Occipital lobe (tissue), 2 donors: Measurements from ENCODE around the gene CENPO. TPM values are rescaled to one million over a fixed set of nuclear protein-coding genes. Genes with fewer than 3 reads are reported as not detected.
"Not testable (repeated sequence)": the region's sequence is repeated elsewhere in the genome, so short reads cannot be mapped to it uniquely, and the experiment has no call there.

Experiments used
- DNase-seq: peaks from one replicate; lab custom pipeline; 2025; lab: John Stamatoyannopoulos, UW
- total RNA-seq: library from RNA; depleted of rRNA; stranded (reverse); fragments of >200 nt; gene quantifications from one replicate; pipeline ENCODE4 v1.2.3, GENCODE V29; 2014

The CENPO gene
- total RNA-seq, 1 donor from 2014 or later = 9.7 TPM

- DNase-seq = no peak
These were observed 5.7 kb upstream of the CENPO start for GRCh38 chr2:24787532-24787931.

GRCh38 chr2:24788816-24789215 is 4.4 kb upstream of the CENPO start:
- no peak for DNase-seq

GRCh38 chr2:24791452-24791851 is 1.8 kb upstream of the CENPO start:
- DNase-seq = no peak

GRCh38 chr2:24792542-24792873 is 717 bp upstream of the CENPO start:
- no peak for DNase-seq

GRCh38 chr2:24793761-24794435 is 673 bp downstream of the CENPO start:
- no peak for DNase-seq

- no peak for DNase-seq
These were observed 4.4 kb downstream of the CENPO start for GRCh38 chr2:24797644-24798043.

GRCh38 chr2:24800487-24800886 is 7.3 kb downstream of the CENPO start:
- DNase-seq = not testable (repeated sequence)

- DNase-seq = not testable (repeated sequence)
These were observed 12.8 kb downstream of the CENPO start for GRCh38 chr2:24805811-24806660.

GRCh38 chr2:24806661-24807036 is 13.4 kb downstream of the CENPO start:
- DNase-seq = no peak

GRCh38 chr2:24809316-24810007 is 16.2 kb downstream of the CENPO start:
- no peak for DNase-seq

- no peak for DNase-seq
These were observed 20.5 kb downstream of the CENPO start for GRCh38 chr2:24813691-24814137.

- DNase-seq = no peak
These were observed 21.3 kb downstream of the CENPO start for GRCh38 chr2:24814516-24814915.

- no peak for DNase-seq
These were observed 21.9 kb downstream of the CENPO start for GRCh38 chr2:24815171-24815570.

GRCh38 chr2:24816404-24816803 is 23.2 kb downstream of the CENPO start:
- DNase-seq = no peak

- no peak for DNase-seq
These were observed 23.7 kb downstream of the CENPO start for GRCh38 chr2:24816884-24817283.

GRCh38 chr2:24818721-24819167 is 25.5 kb downstream of the CENPO start:
- DNase-seq = no peak

- no peak for DNase-seq
These were observed 26.4 kb downstream of the CENPO start for GRCh38 chr2:24819442-24820174.

- no peak for DNase-seq
These were observed 26.9 kb downstream of the CENPO start for GRCh38 chr2:24820175-24820513.

GRCh38 chr2:24820598-24821432 is 27.6 kb downstream of the CENPO start:
- no peak for DNase-seq

GRCh38 chr2:24821433-24821891 is 28.2 kb downstream of the CENPO start:
- no peak for DNase-seq
